Testis (tissue), 2 donors: ENCODE results near the gene NDST3.

Experiments used
- CTCF ChIP-seq, 3 experiments: fragments of 450-650 bp in 2 of 3; fragments of 200-600 bp in 1 of 3; sonication (generic) in 1 of 3; IDR thresholded peaks; one replicate each; pipeline ENCODE4 v1.5.1; 2016 to 2019; ENCODE audit warnings: antibody characterized with exemption in 3 of 3, mild to moderate bottlenecking in 2 of 3, moderate library complexity in 1 of 3
- POLR2A ChIP-seq: fragments of 450-650 bp; IDR thresholded peaks from one replicate; pipeline ENCODE4 v1.6.1; 2017; ENCODE audit warnings: antibody characterized with exemption, mild to moderate bottlenecking, moderate library complexity

GRCh38 chr4:118004088-118004487 is 30.2 kb upstream of the NDST3 start:
- no peak for TF ChIP-seq CTCF (IDR thresholded peaks at IDR 0.05)
- no peak for TF ChIP-seq POLR2A
